ENCODE results near the gene TAF6L. TPM values are rescaled to one million over a fixed set of nuclear protein-coding genes. Genes with fewer than 3 reads are reported as not detected.

TAF6L gene
- total and polyA plus RNA-seq, 9 of the 15 experiments (the other 6 are each of a cell fraction or from before 2014, with no cell fraction given) = 0.04 to 45.5 (median 20.8) TPM

- FAIRE-seq = no peak
- no peaks in the 10 kb centered on the region for H3K27me3 ChIP-seq (ENCODE audit: control insufficient read depth in 2 of 2, insufficient read depth in 2 of 2, low read length in 2 of 2)
- peak overlapping the region; percentile 98 for H2AFZ ChIP-seq (ENCODE audit: low read depth, low read length)
Observed at GRCh38 chr11:62752994-62753735, 18.0 kb upstream of the TAF6L start.

More at GRCh38 chr11:62752994-62753735, 18.0 kb upstream of the TAF6L start:
- 44% methylated on average over 14 of the region's 15 CpGs for WGBS (ENCODE audit: insufficient coverage, low coverage, missing lambda C conversion rate)
- H3K79me2 ChIP-seq (ENCODE audit: control insufficient read depth, insufficient read depth, low read length) = peaks cover 22% of the 10 kb centered on the region
- intact Hi-C loops (cut with micrococcal nuclease) = no loop called here
- POLR2A ChIA-PET = interaction anchor here (0.6 to 2.7 kb wide), 30 partner anchors 8 to 1241 kb away, joined by 3 to 27 read pairs (median 5); partner anchors contain the start of genes BSCL2, C11orf98, CSKMT and GNG3
- H3K4me3 ChIP-seq = peak overlapping the region; percentile 63
- BruUV-seq (replicated peaks) = TSS peak; percentile 84
- peaks cover 14 to 28% of the 10 kb centered on the region in 2 experiments; a peak in 4 of 5 replicates for H3K4me1 ChIP-seq (replicated peaks in 1 of 2; ENCODE audit: control insufficient read depth in 2 of 2, insufficient read depth in 2 of 2, low read length in 2 of 2)
- CTCF ChIA-PET (ENCODE audit: low intra/inter-chr PET ratio) = no interaction called here
- DNase-seq (ENCODE audit: extremely low read depth in 1 of 4, low spot score in 3 of 4) = no peak
- H4K20me1 ChIP-seq (replicated peaks; ENCODE audit: control insufficient read depth, insufficient read depth, low read length) = no peaks in the 10 kb centered on the region
- peak overlapping the region; percentile 86; the same call in 2 of the 3 replicates for H3K27ac ChIP-seq (ENCODE audit: extremely low read depth, low read depth, low read length)
- H3K9ac ChIP-seq (ENCODE audit: insufficient read depth in 1 of 2, low read depth in 2 of 2, low read length in 2 of 2) = peak overlapping the region; percentile 84 to 91
- no peak for ATAC-seq
- peak overlapping the region; percentile 94 for H3K4me2 ChIP-seq (ENCODE audit: insufficient read depth, low read length)
- TF ChIP-seq E2F8 (IDR thresholded peaks at IDR 0.05; ENCODE audit: low read depth, partially characterized antibody) (no peak), KDM5B (IDR thresholded peaks at IDR 0.05; ENCODE audit: insufficient replicate concordance, low read depth, low read length) (peak; percentile 7), ARID3B (CRISPR knock-in tag; IDR thresholded peaks at IDR 0.05; ENCODE audit: borderline replicate concordance) (0 out of 2 replicates have a peak, but pooled peaks have one; percentile 19)
- H3K9me1 ChIP-seq (ENCODE audit: control insufficient read depth, insufficient read depth, low read length) = no peaks in the 10 kb centered on the region
- in situ Hi-C loops (cut with MboI) = no loop called here
- H3K36me3 ChIP-seq (ENCODE audit: control insufficient read depth, insufficient read depth, low read length) = peaks cover 20% of the 10 kb centered on the region; the same call in 1 of the 3 replicates
- no peaks in the 10 kb centered on the region for H3K9me3 ChIP-seq (replicated peaks; ENCODE audit: control insufficient read depth, insufficient read depth, low read depth, low read length)
